Smooth muscle cell (in vitro differentiated cells): ENCODE results near the gene WDR49. TPM values are rescaled to one million over a fixed set of nuclear protein-coding genes. Genes with fewer than 3 reads are reported as not detected.

Experiments
- DNase-seq: peaks from one replicate; lab custom pipeline; 2025; ENCODE audit not compliant: unreplicated experiment; lab: John Stamatoyannopoulos, UW
- H2AFZ ChIP-seq: fragments of 200-600 bp; sonication (generic); 2 replicates; pipeline ENCODE4 v1.6.0; 2016; ENCODE audit warnings: antibody characterized with exemption, low read depth, mild to moderate bottlenecking
- H3F3A ChIP-seq: fragments of 200-600 bp; sonication (generic); 2 replicates; pipeline ENCODE4 v1.6.0; 2017; ENCODE audit warnings: antibody characterized with exemption, low read depth
- H3K27ac ChIP-seq: fragments of 200-600 bp; sonication (generic); 2 replicates; pipeline ENCODE4 v1.5.1; 2016; ENCODE audit warnings: low read depth, mild to moderate bottlenecking
- H3K27me3 ChIP-seq: fragments of 200-600 bp; sonication (generic); 2 replicates; pipeline ENCODE4 v1.6.1; 2016; ENCODE audit warnings: low read depth, mild to moderate bottlenecking
- H3K36me3 ChIP-seq: fragments of 200-600 bp; sonication (generic); 2 replicates; pipeline ENCODE4 v1.5.1; 2016; ENCODE audit warnings: low read depth
- H3K4me1 ChIP-seq: fragments of 200-600 bp; sonication (generic); 2 replicates; pipeline ENCODE4 v1.5.1; 2016; ENCODE audit warnings: low read depth
- H3K4me2 ChIP-seq: fragments of 200-600 bp; sonication (generic); 2 replicates; pipeline ENCODE4 v1.6.0; 2016; ENCODE audit warnings: mild to moderate bottlenecking
- H3K4me3 ChIP-seq: fragments of 200-600 bp; sonication (generic); 2 replicates; pipeline ENCODE4 v1.5.1; 2016; ENCODE audit warnings: mild to moderate bottlenecking
- H3K79me2 ChIP-seq: fragments of 200-600 bp; sonication (generic); 2 replicates; pipeline ENCODE4 v1.6.0; 2016; ENCODE audit warnings: low read depth, mild to moderate bottlenecking
- H3K9ac ChIP-seq: fragments of 200-600 bp; sonication (generic); 2 replicates; pipeline ENCODE4 v1.6.0; 2016; ENCODE audit warnings: low read depth
- H3K9me3 ChIP-seq: fragments of 200-600 bp; sonication (generic); replicated peaks from 2 replicates; pipeline ENCODE4 v1.5.1; 2016; ENCODE audit warnings: low read depth
- H4K20me1 ChIP-seq: fragments of 200-600 bp; sonication (generic); 2 replicates; pipeline ENCODE4 v1.6.0; 2016; ENCODE audit warnings: low read depth
- WGBS: methylation state at CpG from one replicate; pipeline ENCODE4 v1.1.7; 2016; ENCODE audit warnings: low lambda C conversion rate; 5-methylcytosine and 5-hydroxymethylcytosine counted together
- polyA plus RNA-seq: library from polyadenylated mRNA; unstranded; fragments of >200 nt; fragmentation: Nextera tagmentation; extraction: Ambion mirVana; gene quantifications from 2 replicates; pipeline ENCODE4 v1.2.1, GENCODE V29; 2016
- total RNA-seq: library from RNA; depleted of rRNA; stranded (reverse); fragments of >200 nt; gene quantifications from 2 replicates; pipeline ENCODE4 v1.2.3, GENCODE V29; 2014
- TF ChIP-seq, protein P1 (sequence below): fragments of 200-600 bp; sonication (generic); IDR thresholded peaks from 2 replicates; pipeline ENCODE4 v1.5.1; 2017; ENCODE audit warnings: borderline replicate concordance, mild to moderate bottlenecking, antibody characterized with exemption; ENCODE audit not compliant: insufficient read depth, poor library complexity, severe bottlenecking

Gene WDR49
- total and polyA plus RNA-seq, 2 experiments from 2014 or later: 0.09 TPM; not detected in 1

DNA sequence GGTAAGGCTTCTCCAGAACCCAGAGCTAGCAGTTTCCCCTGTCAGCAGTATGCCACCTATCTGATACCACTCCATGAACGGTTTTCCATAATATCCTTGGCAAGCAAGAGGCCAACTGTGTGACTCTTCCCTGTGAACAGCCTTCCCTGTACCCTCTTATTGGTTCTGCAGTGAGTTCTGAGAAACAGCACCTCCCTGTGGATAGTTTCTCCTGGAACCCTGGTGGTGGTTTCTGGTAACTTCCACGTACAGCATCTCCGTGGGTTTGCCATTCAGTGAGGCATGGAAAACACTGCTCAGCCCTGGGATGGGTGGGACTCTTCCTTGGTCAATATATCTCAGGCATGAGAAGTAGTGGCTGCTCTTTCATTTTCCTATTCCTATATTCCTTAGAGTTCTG, 160.5 kb downstream of the WDR49 start:
- no peak for DNase-seq
- TF ChIP-seq, protein P1, sequence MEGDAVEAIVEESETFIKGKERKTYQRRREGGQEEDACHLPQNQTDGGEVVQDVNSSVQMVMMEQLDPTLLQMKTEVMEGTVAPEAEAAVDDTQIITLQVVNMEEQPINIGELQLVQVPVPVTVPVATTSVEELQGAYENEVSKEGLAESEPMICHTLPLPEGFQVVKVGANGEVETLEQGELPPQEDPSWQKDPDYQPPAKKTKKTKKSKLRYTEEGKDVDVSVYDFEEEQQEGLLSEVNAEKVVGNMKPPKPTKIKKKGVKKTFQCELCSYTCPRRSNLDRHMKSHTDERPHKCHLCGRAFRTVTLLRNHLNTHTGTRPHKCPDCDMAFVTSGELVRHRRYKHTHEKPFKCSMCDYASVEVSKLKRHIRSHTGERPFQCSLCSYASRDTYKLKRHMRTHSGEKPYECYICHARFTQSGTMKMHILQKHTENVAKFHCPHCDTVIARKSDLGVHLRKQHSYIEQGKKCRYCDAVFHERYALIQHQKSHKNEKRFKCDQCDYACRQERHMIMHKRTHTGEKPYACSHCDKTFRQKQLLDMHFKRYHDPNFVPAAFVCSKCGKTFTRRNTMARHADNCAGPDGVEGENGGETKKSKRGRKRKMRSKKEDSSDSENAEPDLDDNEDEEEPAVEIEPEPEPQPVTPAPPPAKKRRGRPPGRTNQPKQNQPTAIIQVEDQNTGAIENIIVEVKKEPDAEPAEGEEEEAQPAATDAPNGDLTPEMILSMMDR: no peak
- no peak overlapping the region for H3K4me3 ChIP-seq

DNA sequence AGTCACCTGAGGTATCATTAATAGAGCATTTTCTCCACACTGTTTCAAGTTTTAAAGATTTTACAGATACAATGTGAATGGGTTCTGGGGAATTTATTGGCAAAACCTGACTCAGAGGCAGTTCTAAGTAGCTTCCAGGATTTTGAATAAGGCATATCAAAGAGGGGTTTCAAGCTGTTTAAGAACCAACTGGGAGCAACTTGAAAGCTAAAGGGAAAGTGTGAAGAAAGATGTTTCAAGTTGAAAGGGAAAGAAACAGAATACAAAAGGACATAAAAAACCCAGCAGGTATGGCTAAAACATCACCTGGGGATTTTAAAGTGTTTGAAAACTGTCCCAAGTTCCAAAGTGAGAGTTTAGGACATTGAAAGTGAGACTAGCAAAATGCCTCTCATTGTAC, 162.1 kb downstream of the WDR49 start:
- TF ChIP-seq, protein P1: no peak

More for the DNA sequence above, 160.5 kb downstream of the WDR49 start:
- Histone ChIP-seq H3K79me2 (no peaks in the 10 kb centered on the region), H3K4me2 (no peak overlapping the region), H3K9me3 (no peaks in the 10 kb centered on the region), H3K4me1 (no peaks in the 10 kb centered on the region), H3K36me3 (no peaks in the 10 kb centered on the region), H2AFZ (no peak overlapping the region), H3F3A (no peaks in the 10 kb centered on the region), H3K27me3 (peaks cover 9% of the 10 kb centered on the region), H4K20me1 (no peaks in the 10 kb centered on the region), H3K9ac (no peak overlapping the region), H3K27ac (no peak overlapping the region)
- WGBS: 80% methylated on average over 3 of the region's 3 CpGs

GRCh38 chr3:167489571-167489970, 164.2 kb downstream of the WDR49 start:
- H3K4me3 ChIP-seq: no peak overlapping the region
- H3K9me3 ChIP-seq: no peaks in the 10 kb centered on the region
- no peak overlapping the region for H3K4me2 ChIP-seq
- H3F3A ChIP-seq: no peaks in the 10 kb centered on the region
- no peaks in the 10 kb centered on the region for H4K20me1 ChIP-seq
- 84% methylated on average over 1 of the region's 1 CpG for WGBS
- H3K27ac ChIP-seq: no peak overlapping the region
- no peaks in the 10 kb centered on the region for H3K79me2 ChIP-seq
- H3K9ac ChIP-seq: no peak overlapping the region
- TF ChIP-seq, protein P1: no peak
- no peaks in the 10 kb centered on the region for H3K36me3 ChIP-seq
- H3K4me1 ChIP-seq: no peaks in the 10 kb centered on the region
- no peak overlapping the region for H2AFZ ChIP-seq
- H3K27me3 ChIP-seq: peaks cover 9% of the 10 kb centered on the region
- DNase-seq: no peak

More for the DNA sequence above, 162.1 kb downstream of the WDR49 start:
- Histone ChIP-seq H3K27me3 (peaks cover 9% of the 10 kb centered on the region), H4K20me1 (no peaks in the 10 kb centered on the region), H3K27ac (no peak overlapping the region), H3K79me2 (no peaks in the 10 kb centered on the region), H3K4me3 (no peak overlapping the region), H3K9me3 (no peaks in the 10 kb centered on the region), H3K9ac (no peak overlapping the region), H3K36me3 (no peaks in the 10 kb centered on the region), H3F3A (no peaks in the 10 kb centered on the region), H3K4me1 (no peaks in the 10 kb centered on the region), H2AFZ (no peak overlapping the region), H3K4me2 (no peak overlapping the region)
- DNase-seq: no peak

DNA sequence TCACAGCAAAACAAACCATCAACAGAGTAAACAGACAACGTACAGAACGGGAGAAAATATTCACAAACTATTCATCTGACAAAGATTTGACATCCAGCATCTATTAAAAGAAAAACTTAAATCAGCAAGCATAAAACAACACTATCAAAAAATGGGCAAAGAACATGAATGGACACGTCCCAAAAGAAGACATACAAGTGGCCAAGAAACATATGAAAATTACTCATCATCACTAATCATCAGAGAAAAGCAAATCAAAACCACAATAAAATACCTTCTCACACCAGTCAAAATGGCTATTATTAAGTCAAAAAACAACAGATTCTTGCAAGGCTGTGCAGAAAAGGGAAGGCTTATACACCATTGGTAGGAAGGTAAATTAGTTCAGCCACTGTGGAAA, 166.2 kb downstream of the WDR49 start:
- H3K36me3 ChIP-seq: no peaks in the 10 kb centered on the region
- no peaks in the 10 kb centered on the region for H3K9me3 ChIP-seq
- H2AFZ ChIP-seq: no peak overlapping the region
- H3K4me2 ChIP-seq: no peak overlapping the region
- DNase-seq: no peak
- no peak overlapping the region for H3K4me3 ChIP-seq
- H3K79me2 ChIP-seq: no peaks in the 10 kb centered on the region
- WGBS: 95% methylated on average over 3 of the region's 3 CpGs
- H3K27ac ChIP-seq: no peak overlapping the region
- no peak overlapping the region for H3K9ac ChIP-seq
- H3K4me1 ChIP-seq: no peaks in the 10 kb centered on the region
- H3F3A ChIP-seq: no peaks in the 10 kb centered on the region
- peaks cover 9% of the 10 kb centered on the region for H3K27me3 ChIP-seq
- TF ChIP-seq, protein P1: no peak
- H4K20me1 ChIP-seq: no peaks in the 10 kb centered on the region
